Neural cell (in vitro differentiated cells): ENCODE data around the gene PABPC3. TPM values are rescaled to one million over a fixed set of nuclear protein-coding genes. Genes with fewer than 3 reads are reported as not detected.

Experiments used
- H2AFZ ChIP-seq: fragments of 200-600, 300-800 bp; sonication (generic), shearing (Covaris generic); 2 replicates; pipeline ENCODE4 v1.6.0; 2014; ENCODE audit warnings: low read depth, mild to moderate bottlenecking, antibody characterized with exemption, low read length, moderate library complexity
- H3F3A ChIP-seq: fragments of 200-600 bp; shearing (Covaris generic); 2 replicates; pipeline ENCODE4 v1.6.1; 2016; ENCODE audit warnings: mild to moderate bottlenecking, moderate library complexity, mixed read lengths, antibody characterized with exemption, low read length; ENCODE audit not compliant: insufficient read depth, poor library complexity, severe bottlenecking
- H3K27ac ChIP-seq: fragments of 200-600, 300-800 bp; sonication (generic), shearing (Covaris generic); 2 replicates; pipeline ENCODE4 v1.5.1; 2014; ENCODE audit warnings: mild to moderate bottlenecking, low read length, moderate library complexity
- H3K27me3 ChIP-seq: fragments of 300-800, 200-600 bp; sonication (generic), shearing (Covaris generic); 2 replicates; pipeline ENCODE4 v1.6.0; 2014; ENCODE audit warnings: mild to moderate bottlenecking, low read depth, low read length, moderate library complexity; ENCODE audit not compliant: insufficient read depth
- H3K36me3 ChIP-seq: fragments of 300-800, 200-600 bp; sonication (generic), shearing (Covaris generic); 2 replicates; pipeline ENCODE4 v1.5.1; 2014; ENCODE audit warnings: mild to moderate bottlenecking, antibody characterized with exemption, low read length, moderate library complexity; ENCODE audit not compliant: insufficient read depth
- H3K4me2 ChIP-seq: fragments of 300-800, 200-600 bp; sonication (generic), shearing (Covaris generic); 2 replicates; pipeline ENCODE4 v1.6.0; 2014; ENCODE audit warnings: mild to moderate bottlenecking, low read length
- H3K4me3 ChIP-seq: fragments of 300-800, 200-600 bp; sonication (generic), shearing (Covaris generic); 2 replicates; pipeline ENCODE4 v1.5.1; 2014; ENCODE audit warnings: mild to moderate bottlenecking, low read length, moderate library complexity
- H3K79me2 ChIP-seq: fragments of 200-600 bp; shearing (Covaris generic); replicated peaks from 2 replicates; pipeline ENCODE4 v1.6.0; 2014; ENCODE audit warnings: mild to moderate bottlenecking, low read length, moderate library complexity; ENCODE audit not compliant: insufficient read depth
- H3K9ac ChIP-seq: fragments of 300-800, 200-600 bp; sonication (generic), shearing (Covaris generic); 2 replicates; pipeline ENCODE4 v1.6.1; 2016; ENCODE audit warnings: mild to moderate bottlenecking, low read length, mixed read lengths
- H3K9me2 ChIP-seq: fragments of 200-600 bp; shearing (Covaris generic); 2 replicates; pipeline ENCODE4 v1.6.1; 2016; ENCODE audit warnings: mild to moderate bottlenecking, low read length, mixed read lengths; ENCODE audit not compliant: insufficient read depth
- H3K9me3 ChIP-seq: fragments of 200-600, 300-800 bp; sonication (generic), shearing (Covaris generic); 2 replicates; pipeline ENCODE4 v1.6.1; 2016; ENCODE audit warnings: mild to moderate bottlenecking, mixed run types, low read length, moderate library complexity, mixed read lengths
- H4K20me1 ChIP-seq: fragments of 200-600 bp; shearing (Covaris generic); 2 replicates; pipeline ENCODE4 v1.6.1; 2016; ENCODE audit warnings: mild to moderate bottlenecking, mixed run types; ENCODE audit not compliant: insufficient read depth
- CTCF ChIP-seq: fragments of 450-650 bp; IDR thresholded peaks from 2 replicates; pipeline ENCODE4 v1.5.1; 2014; ENCODE audit warnings: antibody characterized with exemption, mild to moderate bottlenecking, moderate library complexity; ENCODE audit not compliant: poor library complexity, severe bottlenecking
- EP300 ChIP-seq: fragments of 450-650 bp; conservative IDR thresholded peaks from 2 replicates; pipeline ENCODE4 v1.6.1; 2014; ENCODE audit warnings: antibody characterized with exemption, mild to moderate bottlenecking, moderate library complexity; ENCODE audit not compliant: poor library complexity, severe bottlenecking
- EZH2 ChIP-seq: fragments of 200-600, 300-800 bp; shearing (Covaris generic), sonication (generic); IDR thresholded peaks from 2 replicates; pipeline ENCODE4 v1.6.1; 2014; ENCODE audit warnings: antibody characterized with exemption, low read length, borderline replicate concordance, mild to moderate bottlenecking; ENCODE audit not compliant: insufficient read depth, poor library complexity, severe bottlenecking
- MXI1 ChIP-seq: fragments of 450-650 bp; conservative IDR thresholded peaks from 2 replicates; pipeline ENCODE4 v1.6.1; 2014; ENCODE audit warnings: antibody characterized with exemption, mild to moderate bottlenecking; ENCODE audit not compliant: poor library complexity, severe bottlenecking
- POLR2AphosphoS5 ChIP-seq: IDR thresholded peaks from 2 replicates; pipeline ENCODE4 v1.6.1; 2012
- RAD21 ChIP-seq: fragments of 450-650 bp; conservative IDR thresholded peaks from 2 replicates; pipeline ENCODE4 v1.6.1; 2014; ENCODE audit warnings: antibody characterized with exemption, mild to moderate bottlenecking, moderate library complexity
- REST ChIP-seq: IDR thresholded peaks from 2 replicates; pipeline ENCODE4 v1.6.1; 2012; ENCODE audit warnings: borderline replicate concordance
- SMC3 ChIP-seq: fragments of 450-650 bp; conservative IDR thresholded peaks from 2 replicates; pipeline ENCODE4 v1.6.1; 2014; ENCODE audit warnings: antibody characterized with exemption, mild to moderate bottlenecking, moderate library complexity; ENCODE audit not compliant: poor library complexity
- TAF1 ChIP-seq: IDR thresholded peaks from 2 replicates; pipeline ENCODE4 v1.6.1; 2012; ENCODE audit warnings: low read depth
- polyA plus RNA-seq: library from polyadenylated mRNA; depleted of rRNA; stranded (reverse); fragments of >200 nt; gene quantifications from 2 replicates; pipeline ENCODE4 v1.2.3, GENCODE V29; 2014

Gene PABPC3
- polyA plus RNA-seq, 1 donor from 2014 or later: not detected

- Histone ChIP-seq H3K79me2 (no peaks in the 10 kb centered on the region), H3K4me3 (no peak overlapping the region), H3K27me3 (no peaks in the 10 kb centered on the region), H3K9me3 (no peaks in the 10 kb centered on the region), H3K4me2 (no peak overlapping the region), H4K20me1 (no peaks in the 10 kb centered on the region), H3K36me3 (no peaks in the 10 kb centered on the region), H3K9ac (no peak overlapping the region), H3K9me2 (no peaks in the 10 kb centered on the region), H3K27ac (no peak overlapping the region), H2AFZ (no peak overlapping the region), H3F3A (peaks cover 4% of the 10 kb centered on the region)
- TF ChIP-seq POLR2AphosphoS5 (no peak), CTCF (no peak), SMC3 (no peak), MXI1 (no peak), EP300 (no peak), REST (no peak), RAD21 (no peak), TAF1 (no peak), EZH2 (no peak)
These were observed 51.9 kb downstream of the PABPC3 start for GRCh38 chr13:25147638-25148401.

GRCh38 chr13:25148402-25148771 lies 52.5 kb downstream of the PABPC3 start:
- H3K27ac ChIP-seq: no peak overlapping the region
- no peaks in the 10 kb centered on the region for H3K79me2 ChIP-seq
- H3K9me2 ChIP-seq: no peaks in the 10 kb centered on the region
- no peaks in the 10 kb centered on the region for H4K20me1 ChIP-seq
- TF ChIP-seq EP300: no peak
- no peak for TF ChIP-seq EZH2
- no peak for TF ChIP-seq REST
- no peak for TF ChIP-seq SMC3
- TF ChIP-seq POLR2AphosphoS5: no peak
- no peak for TF ChIP-seq RAD21
- TF ChIP-seq MXI1: no peak
- TF ChIP-seq CTCF: no peak
- no peak for TF ChIP-seq TAF1
- H2AFZ ChIP-seq: no peak overlapping the region
- no peak overlapping the region for H3K9ac ChIP-seq
- no peak overlapping the region for H3K4me3 ChIP-seq
- no peaks in the 10 kb centered on the region for H3K27me3 ChIP-seq
- no peaks in the 10 kb centered on the region for H3K9me3 ChIP-seq
- no peak overlapping the region for H3K4me2 ChIP-seq
- no peaks in the 10 kb centered on the region for H3K36me3 ChIP-seq
- H3F3A ChIP-seq: peaks cover 4% of the 10 kb centered on the region
